ENCODE measurements around the gene KAZN.

Gene KAZN

GRCh38 chr1:15113146-15113545 is 514.7 kb downstream of the KAZN start:
- Histone ChIP-seq H3K9me2 (replicated peaks; ENCODE audit: control insufficient read depth, low read length) (no peaks in the 10 kb centered on the region), H3K27ac (ENCODE audit: low read depth, low read length) (no peak overlapping the region), H3K9me3 (ENCODE audit: control insufficient read depth, insufficient read depth, low read length) (no peaks in the 10 kb centered on the region), H4K20me1 (ENCODE audit: control insufficient read depth, insufficient read depth, low read depth, low read length) (no peaks in the 10 kb centered on the region), H3K36me3 (ENCODE audit: control insufficient read depth, low read length) (no peaks in the 10 kb centered on the region), H3K4me3 (ENCODE audit: low read length) (no peak overlapping the region), H3K4me2 (ENCODE audit: low read length) (no peak overlapping the region), H3K4me1 (ENCODE audit: control insufficient read depth, low read length) (no peaks in the 10 kb centered on the region), H3K79me2 (ENCODE audit: control insufficient read depth, low read length) (no peaks in the 10 kb centered on the region), H3F3A (ENCODE audit: control insufficient read depth, insufficient read depth) (0 out of 2 replicates have a peak, but pooled peaks cover 3% of the 10 kb centered on the region), H3K27me3 (ENCODE audit: control insufficient read depth, low read length) (no peaks in the 10 kb centered on the region)
- TF ChIP-seq EZH2phosphoT487 (IDR thresholded peaks at IDR 0.05; ENCODE audit: borderline replicate concordance, low read length) (no peak), CTCF (IDR thresholded peaks at IDR 0.05; ENCODE audit: low read depth, low read length, poor library complexity, severe bottlenecking) (no peak)

- no peaks in the 10 kb centered on the region for H3K36me3 ChIP-seq (ENCODE audit: control insufficient read depth, low read length)
- H3K79me2 ChIP-seq (ENCODE audit: control insufficient read depth, low read length), result no peaks in the 10 kb centered on the region
- no peaks in the 10 kb centered on the region for H3K9me2 ChIP-seq (replicated peaks; ENCODE audit: control insufficient read depth, low read length)
- 0 out of 2 replicates have a peak, but pooled peaks cover 3% of the 10 kb centered on the region for H3F3A ChIP-seq (ENCODE audit: control insufficient read depth, insufficient read depth)
- H3K9me3 ChIP-seq (ENCODE audit: control insufficient read depth, insufficient read depth, low read length), result no peaks in the 10 kb centered on the region
- no peak overlapping the region for H3K4me3 ChIP-seq (ENCODE audit: low read length)
- H3K27me3 ChIP-seq (ENCODE audit: control insufficient read depth, low read length), result no peaks in the 10 kb centered on the region
- H3K27ac ChIP-seq (ENCODE audit: low read depth, low read length), result no peak overlapping the region
- no peaks in the 10 kb centered on the region for H4K20me1 ChIP-seq (ENCODE audit: control insufficient read depth, insufficient read depth, low read depth, low read length)
- TF ChIP-seq CTCF (IDR thresholded peaks at IDR 0.05; ENCODE audit: low read depth, low read length, poor library complexity, severe bottlenecking) (no peak), EZH2phosphoT487 (IDR thresholded peaks at IDR 0.05; ENCODE audit: borderline replicate concordance, low read length) (no peak)
- no peaks in the 10 kb centered on the region for H3K4me1 ChIP-seq (ENCODE audit: control insufficient read depth, low read length)
- no peak overlapping the region for H3K4me2 ChIP-seq (ENCODE audit: low read length)
These were observed 516.4 kb downstream of the KAZN start for GRCh38 chr1:15114884-15115283.

- Histone ChIP-seq H3K27ac (ENCODE audit: low read depth, low read length) (no peak overlapping the region), H3K79me2 (ENCODE audit: control insufficient read depth, low read length) (no peaks in the 10 kb centered on the region), H3K27me3 (ENCODE audit: control insufficient read depth, low read length) (no peaks in the 10 kb centered on the region), H3K9me2 (replicated peaks; ENCODE audit: control insufficient read depth, low read length) (no peaks in the 10 kb centered on the region), H3K9me3 (ENCODE audit: control insufficient read depth, insufficient read depth, low read length) (no peaks in the 10 kb centered on the region), H3F3A (ENCODE audit: control insufficient read depth, insufficient read depth) (no peaks in the 10 kb centered on the region), H3K4me1 (ENCODE audit: control insufficient read depth, low read length) (no peaks in the 10 kb centered on the region), H3K36me3 (ENCODE audit: control insufficient read depth, low read length) (no peaks in the 10 kb centered on the region), H3K4me2 (ENCODE audit: low read length) (no peak overlapping the region), H3K4me3 (ENCODE audit: low read length) (no peak overlapping the region), H4K20me1 (ENCODE audit: control insufficient read depth, insufficient read depth, low read depth, low read length) (no peaks in the 10 kb centered on the region)
- TF ChIP-seq EZH2phosphoT487 (IDR thresholded peaks at IDR 0.05; ENCODE audit: borderline replicate concordance, low read length), result no peak
- TF ChIP-seq CTCF (IDR thresholded peaks at IDR 0.05; ENCODE audit: low read depth, low read length, poor library complexity, severe bottlenecking), result no peak
These were observed 517.3 kb downstream of the KAZN start for GRCh38 chr1:15115542-15116330.
